Activated T-cell treated with anti-CD3 and anti-CD28 coated beads for 1 hour (primary cell): ENCODE measurements around the gene SETD3.

Source experiments
- DNase-seq: peaks from one replicate; pipeline ENCODE4 v3.0.0-alpha.2; 2020; ENCODE audit warnings: low read depth

The SETD3 gene

GRCh38 chr14:99516871-99517642 is 36.4 kb upstream of the SETD3 start:
- no peak for DNase-seq

DNA sequence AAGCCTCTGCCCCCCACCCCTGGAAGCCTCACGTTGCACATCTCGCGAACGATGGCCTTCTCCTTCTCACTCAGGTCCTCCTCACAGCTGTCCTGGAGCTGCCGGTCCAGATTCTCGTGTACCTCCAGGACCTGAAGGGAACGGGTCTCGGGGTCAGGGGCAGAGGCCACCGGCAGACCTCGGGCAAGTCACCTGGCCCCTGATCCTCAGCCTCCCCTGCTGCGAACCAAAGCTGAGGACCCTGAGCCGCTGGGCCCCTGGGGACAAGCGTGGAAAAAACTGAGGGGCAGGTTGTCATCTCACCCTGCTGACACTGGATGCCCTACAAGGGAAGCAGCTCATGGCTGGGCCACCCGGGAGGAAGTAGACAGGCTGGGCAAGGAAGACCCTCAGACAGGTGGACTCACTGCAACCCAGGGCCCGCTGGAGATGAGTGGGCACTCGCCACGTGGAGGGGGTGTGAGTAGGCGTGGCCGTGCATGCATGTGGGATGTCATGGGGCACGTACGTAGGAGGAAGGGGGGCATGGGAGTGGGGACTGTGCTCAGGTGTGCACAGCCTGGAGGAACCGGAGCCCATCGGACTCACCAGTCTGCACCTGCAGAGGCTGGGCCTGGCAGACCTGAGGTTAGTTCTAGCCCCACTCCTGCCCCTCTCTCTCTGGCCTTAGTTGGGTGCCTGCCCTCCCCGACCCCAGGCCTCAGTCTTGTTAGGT is 35.7 kb upstream of the SETD3 start:
- no peak for DNase-seq

- DNase-seq = no peak
Observed at GRCh38 chr14:99515301-99516155, 34.9 kb upstream of the SETD3 start.

- DNase-seq = no peak
Observed at GRCh38 chr14:99514552-99515300, 34.1 kb upstream of the SETD3 start.

- DNase-seq = no peak
Observed at GRCh38 chr14:99513946-99514551, 33.4 kb upstream of the SETD3 start.

- no peak for DNase-seq
Observed at GRCh38 chr14:99513183-99513694, 32.6 kb upstream of the SETD3 start.

DNA sequence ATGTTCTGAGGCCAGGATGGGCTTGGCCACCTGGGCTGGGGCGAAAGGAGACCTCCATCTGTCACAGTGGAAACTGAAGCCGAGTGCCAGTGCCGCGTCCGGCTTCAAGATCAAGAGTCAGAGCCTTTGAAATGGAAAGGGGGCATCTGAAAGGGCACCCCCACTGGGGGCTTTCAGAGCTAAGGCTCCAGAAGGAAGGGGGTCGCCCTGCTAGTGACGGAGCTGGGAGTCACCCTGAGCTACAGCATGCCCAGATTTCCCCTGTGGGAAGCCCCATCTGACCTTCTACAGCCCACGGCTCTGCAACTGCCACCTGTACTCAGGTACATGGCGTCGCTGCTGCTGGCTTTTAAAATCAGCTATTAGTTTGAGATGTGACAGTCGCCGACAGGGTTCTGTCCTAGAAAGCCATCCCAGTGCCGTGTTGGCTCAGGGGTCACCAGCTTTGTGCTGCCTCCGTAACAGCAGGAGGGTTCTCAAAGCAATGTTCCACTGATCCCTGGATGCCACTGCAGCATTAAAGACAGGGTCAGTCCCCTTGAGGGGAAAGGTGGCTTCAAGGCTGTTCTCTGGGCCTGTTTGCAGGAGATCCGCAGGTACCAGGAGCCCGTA is 32.0 kb upstream of the SETD3 start:
- no peak for DNase-seq

DNA sequence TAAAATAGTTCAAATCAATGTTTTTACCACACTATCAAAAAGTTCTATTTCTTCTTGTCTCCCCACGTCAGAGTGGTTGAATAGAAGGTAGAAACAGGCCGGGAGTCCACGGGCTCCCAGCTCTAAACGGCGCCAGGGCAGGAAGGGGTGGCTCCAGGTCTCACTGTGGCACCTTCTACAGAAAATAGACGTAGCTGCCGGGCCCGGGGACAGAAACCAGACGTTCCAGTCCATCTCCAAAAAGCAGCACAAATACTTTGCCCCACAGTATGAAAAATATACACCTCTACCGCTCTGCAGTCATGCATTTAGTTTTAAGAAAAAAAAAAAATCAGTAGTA is 31.4 kb upstream of the SETD3 start:
- DNase-seq = no peak

- no peak for DNase-seq
Observed at GRCh38 chr14:99511421-99512109, 30.9 kb upstream of the SETD3 start.

GRCh38 chr14:99510556-99511139 is 30.0 kb upstream of the SETD3 start:
- DNase-seq = no peak

DNA sequence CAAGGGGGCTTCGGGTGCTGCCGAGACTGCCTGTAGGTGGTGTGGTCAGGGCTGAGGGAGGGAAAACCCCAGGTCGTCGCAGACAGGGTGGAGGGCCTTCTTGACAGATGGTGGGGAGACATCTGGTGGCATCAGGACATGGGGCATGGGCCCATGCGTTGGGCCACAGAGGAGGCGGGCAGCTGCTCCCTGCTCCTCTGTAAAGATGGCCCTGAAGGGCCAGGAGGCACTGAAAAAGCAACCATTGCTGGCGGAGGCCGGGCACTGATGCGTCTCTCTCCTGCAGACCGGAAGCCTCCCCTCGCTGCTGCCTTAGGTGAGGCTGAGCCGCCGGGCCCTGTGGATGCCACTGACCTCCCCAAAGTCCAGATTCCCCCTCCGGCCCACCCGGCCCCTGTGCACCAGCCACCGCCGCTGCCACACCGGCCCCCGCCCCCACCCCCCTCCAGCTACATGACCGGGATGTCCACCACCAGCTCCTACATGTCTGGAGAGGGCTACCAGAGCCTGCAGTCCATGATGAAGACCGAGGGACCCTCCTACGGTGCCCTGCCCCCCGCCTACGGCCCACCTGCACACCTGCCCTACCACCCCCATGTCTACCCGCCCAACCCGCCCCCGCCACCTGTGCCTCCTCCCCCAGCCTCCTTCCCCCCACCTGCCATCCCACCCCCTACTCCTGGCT is 29.4 kb upstream of the SETD3 start:
- no peak for DNase-seq

- no peak for DNase-seq
Observed at GRCh38 chr14:99508896-99509629, 28.4 kb upstream of the SETD3 start.

DNA sequence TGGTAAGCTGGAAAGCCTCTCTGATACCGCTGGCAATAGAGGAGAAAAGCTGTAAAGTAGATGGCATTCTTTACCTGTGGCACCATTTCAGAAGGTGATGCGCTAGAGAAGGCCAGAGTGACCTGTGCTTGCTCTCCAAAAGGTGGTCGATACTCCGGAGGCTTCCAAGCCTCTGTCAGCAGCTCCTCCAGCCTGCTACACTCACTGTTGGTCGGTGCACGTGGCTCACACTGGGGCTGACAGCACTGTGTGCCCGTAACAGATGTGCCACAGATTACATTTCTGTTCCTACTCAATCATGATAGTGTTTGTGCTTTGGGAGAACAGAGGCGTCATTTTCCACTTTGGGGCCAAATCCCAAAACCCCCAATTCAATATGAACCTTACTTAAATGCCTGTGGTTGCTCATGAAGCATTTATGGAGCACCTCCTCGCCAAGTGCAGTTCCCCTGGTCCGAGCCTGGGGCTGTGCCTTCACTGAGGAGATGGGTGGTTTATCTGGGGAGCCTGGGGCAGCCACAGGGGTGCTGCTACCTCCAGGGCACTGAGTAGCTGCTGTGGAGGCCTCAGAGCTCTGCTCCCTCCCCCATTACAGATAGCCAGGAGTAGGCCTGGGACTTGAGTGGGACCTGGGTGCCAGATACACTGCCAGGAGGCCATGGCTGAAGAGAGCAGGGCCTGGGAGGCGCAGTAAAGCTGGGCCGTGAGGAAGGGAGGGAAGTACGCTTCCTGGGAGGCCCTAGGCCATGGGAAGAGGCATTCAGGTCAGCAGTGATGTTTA is 27.4 kb upstream of the SETD3 start:
- no peak for DNase-seq

GRCh38 chr14:99506276-99506675 is 25.6 kb upstream of the SETD3 start:
- DNase-seq = no peak

GRCh38 chr14:99505089-99505488 is 24.4 kb upstream of the SETD3 start:
- DNase-seq = no peak

DNA sequence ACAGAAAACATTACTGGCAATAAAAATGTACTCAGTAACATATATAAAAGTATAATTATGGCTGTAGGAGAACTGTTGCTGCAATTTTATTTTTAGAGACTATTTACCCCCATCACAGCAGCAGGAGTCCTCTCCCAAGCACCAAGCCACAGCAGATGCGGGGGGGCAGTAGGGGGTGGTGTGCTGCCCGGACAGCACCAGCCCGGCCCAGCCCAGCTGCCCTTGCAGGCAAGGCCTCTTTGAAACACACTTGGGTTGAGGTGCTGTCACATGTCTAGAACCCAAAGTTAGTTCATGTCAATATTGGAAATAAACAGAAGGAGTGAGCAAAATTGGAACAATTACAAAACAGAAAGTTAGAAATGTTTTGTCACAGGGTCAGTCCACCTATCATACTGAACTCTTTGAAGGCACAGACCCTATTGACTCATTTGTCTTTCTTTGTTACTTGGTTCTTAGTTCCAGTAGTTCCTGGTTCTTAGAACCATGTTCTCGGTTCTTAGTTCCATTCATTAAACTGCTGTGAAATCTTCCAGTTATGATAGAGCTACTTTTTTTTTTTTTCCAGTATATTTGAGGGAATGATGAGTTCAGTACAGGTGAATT is 23.3 kb upstream of the SETD3 start:
- DNase-seq = no peak

DNA sequence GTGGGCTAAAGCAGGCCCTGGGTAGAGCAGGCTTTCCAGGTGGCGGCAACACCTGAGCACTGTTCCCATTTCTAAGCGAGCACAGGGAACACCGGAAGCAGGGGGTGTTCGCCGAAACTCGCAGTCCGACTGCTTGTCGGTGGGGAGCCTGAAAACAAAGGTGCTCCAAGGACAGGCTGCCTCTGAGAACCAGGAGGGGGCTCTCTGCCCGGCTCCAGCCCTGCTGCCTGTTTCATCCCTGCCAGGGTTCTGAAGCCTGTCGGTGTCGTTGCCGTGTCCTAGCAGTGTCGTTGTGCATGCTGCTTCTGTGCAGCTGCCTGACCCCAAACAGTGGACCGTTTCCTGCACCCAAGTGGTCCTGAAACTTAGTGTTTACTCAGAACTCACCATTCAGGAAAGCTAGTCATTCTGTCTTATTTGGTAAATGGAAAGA is 22.3 kb upstream of the SETD3 start:
- no peak for DNase-seq
